K562 (cell line): Measurements from ENCODE around the gene HSF4. TPM values are rescaled to one million over a fixed set of nuclear protein-coding genes. Genes with fewer than 3 reads are reported as not detected.
A peak's percentile ranks its signal among the peaks of the same experiment; 100 is the strongest.

ENCODE experiments used
- ATAC-seq: fragments of 200-7000 bp; cut with Tn5 transposase; 3 replicates; pipeline ENCODE4 v1.9.1; 2020; ENCODE audit warnings: moderate library complexity
- BruUV-seq: library from RNA; stranded (reverse); fragments of 400-500 nt; replicated peaks from 2 replicates; lab custom pipeline; 2021; lab: Mats Ljungman, UMichigan
- CTCF ChIA-PET: fragments of 300-600 bp; formaldehyde crosslinking; extraction: SDS; loops from one replicate; lab custom pipeline; 2021; ENCODE audit warnings: low intra/inter-chr PET ratio; lab: Yijun Ruan, JAX
- POLR2A ChIA-PET: fragments of 300-600, 350-650 bp; sonication (Branson Sonifier 250); formaldehyde crosslinking; extraction: SDS; loops from one replicate; lab custom pipeline; 2021; ENCODE audit warnings: antibody characterized with exemption, inconsistent platforms; lab: Yijun Ruan, JAX
- DNase-seq, 4 experiments: peaks; one replicate each; pipeline versions ENCODE4 v3.0.0 to v3.0.0-alpha.2; 2011 to 2018; ENCODE audit warnings: low spot score in 3 of 4, mixed read lengths in 3 of 4; ENCODE audit errors: extremely low read depth in 1 of 4
- FAIRE-seq: peaks from 2 replicates; lab custom pipeline; 2011; peaks lifted over from hg19 to GRCh38; lab: Jason Lieb, UNC
- H2AFZ ChIP-seq: 2 replicates; pipeline ENCODE4 v1.6.0; 2011; ENCODE audit warnings: low read depth, low read length, control low read depth, inconsistent platforms
- H3K27ac ChIP-seq: fragments of 200-600 bp; 3 replicates; pipeline ENCODE4 v1.8.0; 2011; ENCODE audit warnings: low read depth, mild to moderate bottlenecking, control low read depth, inconsistent platforms, low read length, moderate library complexity, mixed read lengths; ENCODE audit errors: extremely low read depth
- H3K27me3 ChIP-seq, 2 experiments: fragments of 300-600 bp in 1 of 2; 2 replicates in 1 of 2; 3 replicates in 1 of 2; pipeline versions ENCODE4 v1.6.0 to v1.8.0; 2011; ENCODE audit warnings: inconsistent platforms in 2 of 2, low read length in 2 of 2, mild to moderate bottlenecking in 1 of 2, mixed read lengths in 1 of 2, moderate library complexity in 1 of 2; ENCODE audit not compliant: control insufficient read depth in 2 of 2, insufficient read depth in 2 of 2
- H3K36me3 ChIP-seq: fragments of 300-600 bp; 3 replicates; pipeline ENCODE4 v1.8.0; 2011; ENCODE audit warnings: mild to moderate bottlenecking, low read length, inconsistent platforms; ENCODE audit not compliant: control insufficient read depth, insufficient read depth
- H3K4me1 ChIP-seq, 2 experiments: fragments of 200-600 bp in 1 of 2; replicated peaks in 1 of 2; 2 replicates in 1 of 2; 3 replicates in 1 of 2; pipeline versions ENCODE4 v1.5.1 to v1.8.0; 2011; ENCODE audit warnings: inconsistent platforms in 2 of 2, low read length in 2 of 2, mild to moderate bottlenecking in 1 of 2, mixed read lengths in 1 of 2, moderate library complexity in 1 of 2; ENCODE audit not compliant: control insufficient read depth in 2 of 2, insufficient read depth in 2 of 2
- H3K4me2 ChIP-seq: 2 replicates; pipeline ENCODE4 v1.6.1; 2011; ENCODE audit warnings: low read length, control low read depth, inconsistent platforms, mixed read lengths; ENCODE audit not compliant: insufficient read depth
- H3K4me3 ChIP-seq: fragments of 200-600 bp; sonication (generic), shearing (Covaris generic); 2 replicates; pipeline ENCODE4 v1.5.1; 2016; ENCODE audit warnings: control low read depth, inconsistent platforms
- H3K79me2 ChIP-seq: fragments of 200-600 bp; 3 replicates; pipeline ENCODE4 v1.8.0; 2011; ENCODE audit warnings: low read length, inconsistent platforms; ENCODE audit not compliant: control insufficient read depth, insufficient read depth
- H3K9ac ChIP-seq, 2 experiments: 2 replicates each; pipeline versions ENCODE4 v1.6.0 to v1.6.1; 2011; ENCODE audit warnings: low read depth in 2 of 2, low read length in 2 of 2, control low read depth in 1 of 2, inconsistent platforms in 1 of 2, mild to moderate bottlenecking in 1 of 2, mixed read lengths in 1 of 2; ENCODE audit not compliant: insufficient read depth in 1 of 2
- H3K9me1 ChIP-seq: one replicate; pipeline ENCODE4 v1.6.0; 2011; ENCODE audit warnings: inconsistent platforms, mild to moderate bottlenecking, low read length, moderate library complexity; ENCODE audit not compliant: control insufficient read depth, insufficient read depth
- H3K9me3 ChIP-seq: replicated peaks from 2 replicates; pipeline ENCODE4 v1.5.1; 2011; ENCODE audit warnings: low read depth, low read length, inconsistent platforms; ENCODE audit not compliant: control insufficient read depth, insufficient read depth
- H4K20me1 ChIP-seq: replicated peaks from 2 replicates; pipeline ENCODE4 v1.6.1; 2011; ENCODE audit warnings: low read length, inconsistent platforms, mixed read lengths; ENCODE audit not compliant: control insufficient read depth, insufficient read depth
- CXXC5 ChIP-seq: fragments of 250-450 bp; sonication (Bioruptor Pico); IDR thresholded peaks from 2 replicates; pipeline ENCODE4 v1.8.0; 2022; ENCODE audit warnings: inconsistent platforms, mild to moderate bottlenecking, moderate library complexity
- EP300 ChIP-seq: IDR thresholded peaks from 2 replicates; pipeline ENCODE4 v1.6.1; 2012; ENCODE audit warnings: low read length, improper control_type of control experiment
- ETS2 ChIP-seq: IDR thresholded peaks from 2 replicates; pipeline ENCODE4 v1.6.1; 2016; ENCODE audit warnings: borderline replicate concordance, missing genetic modification characterization, mild to moderate bottlenecking, moderate library complexity, missing compliant biosample characterization; ENCODE audit not compliant: poor library complexity, severe bottlenecking
- HDAC2 ChIP-seq: fragments of 450-650 bp; IDR thresholded peaks from 2 replicates; pipeline ENCODE4 v1.6.1; 2016; ENCODE audit warnings: mild to moderate bottlenecking
- HEY1 ChIP-seq: fragments of 250-450 bp; sonication (Bioruptor Pico); IDR thresholded peaks from 2 replicates; pipeline ENCODE4 v1.5.0; 2020; ENCODE audit warnings: mild to moderate bottlenecking, moderate library complexity, borderline replicate concordance
- KAT8 ChIP-seq: fragments of 450-650 bp; IDR thresholded peaks from 2 replicates; pipeline ENCODE4 v1.6.1; 2016; ENCODE audit warnings: low read depth, mild to moderate bottlenecking
- MCM2 ChIP-seq: fragments of 450-650 bp; IDR thresholded peaks from 2 replicates; pipeline ENCODE4 v1.6.1; 2017; ENCODE audit warnings: low read depth, mild to moderate bottlenecking
- POU5F1 ChIP-seq: fragments of 150-350 bp; IDR thresholded peaks from 2 replicates; pipeline ENCODE4 v1.6.1; 2014; ENCODE audit warnings: borderline replicate concordance, low read length, low read depth, mild to moderate bottlenecking; ENCODE audit not compliant: partially characterized antibody
- PRMT5 ChIP-seq: sonication (generic); formaldehyde crosslinking; IDR thresholded peaks from 2 replicates; pipeline ENCODE4 v1.5.0; 2020; ENCODE audit warnings: missing genetic modification reagents
- RAD51 ChIP-seq: fragments of 450-650 bp; IDR thresholded peaks from 2 replicates; pipeline ENCODE4 v1.7.1; 2016; ENCODE audit warnings: low read depth, mild to moderate bottlenecking, borderline replicate concordance
- RBBP5 ChIP-seq: fragments of 200-600 bp; sonication (generic); IDR thresholded peaks from 2 replicates; pipeline ENCODE4 v1.6.1; 2012; ENCODE audit warnings: borderline replicate concordance, mild to moderate bottlenecking, low read length, control low read depth, inconsistent platforms; ENCODE audit not compliant: insufficient read depth, poor library complexity, severe bottlenecking
- RUNX1 ChIP-seq: sonication (generic); IDR thresholded peaks from 2 replicates; pipeline ENCODE4 v1.6.1; 2016; ENCODE audit warnings: antibody characterized with exemption, low read depth
- SIRT6 ChIP-seq: IDR thresholded peaks from one replicate; pipeline ENCODE4 v1.6.1; 2012; ENCODE audit warnings: low read depth, mild to moderate bottlenecking, control low read depth, inconsistent platforms, low read length, moderate library complexity
- THRAP3 ChIP-seq: fragments of 450-650 bp; IDR thresholded peaks from 2 replicates; pipeline ENCODE4 v1.6.1; 2016; ENCODE audit warnings: mild to moderate bottlenecking, inconsistent platforms, borderline replicate concordance
- ZBTB26 ChIP-seq: fragments of 450-650 bp; formaldehyde crosslinking; IDR thresholded peaks from 2 replicates; pipeline ENCODE4 v1.4.0; 2022; ENCODE audit warnings: missing genetic modification characterization
- ZNF3 ChIP-seq: fragments of 250-450 bp; sonication (Bioruptor Pico); IDR thresholded peaks from 2 replicates; pipeline ENCODE4 v1.5.0; 2021; ENCODE audit warnings: mild to moderate bottlenecking, moderate library complexity
- ZNF431 ChIP-seq: sonication (generic); formaldehyde crosslinking; IDR thresholded peaks from 2 replicates; pipeline ENCODE4 v1.8.0; 2022; ENCODE audit warnings: mild to moderate bottlenecking, missing genetic modification reagents
- ZNF764 ChIP-seq: fragments of 250-450 bp; sonication (Bioruptor Pico); IDR thresholded peaks from 2 replicates; pipeline ENCODE4 v1.4.0; 2020; ENCODE audit warnings: low read depth, mild to moderate bottlenecking, moderate library complexity
- WGBS: fragments of 100-300 bp; shearing (Covaris generic); methylation state at CpG from one replicate; pipeline ENCODE4 v1.1.6; 2016; ENCODE audit warnings: low coverage, mixed read lengths; ENCODE audit not compliant: insufficient coverage; ENCODE audit errors: missing lambda C conversion rate; 5-methylcytosine and 5-hydroxymethylcytosine counted together
- in situ Hi-C: fragments of 300-500 bp; cut with MboI; formaldehyde crosslinking; loops from 4 replicates; pipeline ENCODE4 v1.15.0; 2018; ENCODE audit warnings: inconsistent platforms, mixed read lengths
- intact Hi-C: fragments of 100-400 bp; cut with micrococcal nuclease; formaldehyde crosslinking; loops from 2 replicates; pipeline ENCODE4 v1.14.2; 2022
- polyA plus RNA-seq, 8 experiments: library from polyadenylated mRNA; depleted of rRNA in 4 of 8; stranded (reverse) in 5 of 8; unstranded in 3 of 8; fragments of >200 nt; fragmentation: Nextera tagmentation in 2 of 8; fragmentation: Illumina TruSeq in 1 of 8; extraction: Ambion mirVana in 2 of 8; extraction: Trizol in 1 of 8; gene quantifications; 2 replicates each; pipeline versions ENCODE4 v1.2.1 to v1.2.3, GENCODE V29; 2011 to 2014; ENCODE audit warnings: inconsistent platforms in 1 of 8, missing spikeins in 1 of 8
- total RNA-seq, 7 experiments: library from RNA; depleted of rRNA in 6 of 7; stranded (reverse); fragments of >200 nt in 6 of 7; fragmentation: Illumina TruSeq in 2 of 7; extraction: Trizol in 2 of 7; gene quantifications; 2 replicates each; pipeline versions ENCODE4 v1.2.1 to v1.2.3, GENCODE V29; 2011 to 2021; ENCODE audit warnings: low replicate concordance in 1 of 7
- TF ChIP-seq, protein P1 (sequence below): fragments of 450-650 bp; formaldehyde crosslinking; IDR thresholded peaks from 2 replicates; pipeline ENCODE4 v1.4.0; 2020; ENCODE audit warnings: mild to moderate bottlenecking, moderate library complexity

HSF4 gene
- total and polyA plus RNA-seq, 9 of the 15 experiments (the other 6 are each of a cell fraction or from before 2014, with no cell fraction given): 0.50 to 35.4 (median 8.8) TPM; not detected in 1

DNA sequence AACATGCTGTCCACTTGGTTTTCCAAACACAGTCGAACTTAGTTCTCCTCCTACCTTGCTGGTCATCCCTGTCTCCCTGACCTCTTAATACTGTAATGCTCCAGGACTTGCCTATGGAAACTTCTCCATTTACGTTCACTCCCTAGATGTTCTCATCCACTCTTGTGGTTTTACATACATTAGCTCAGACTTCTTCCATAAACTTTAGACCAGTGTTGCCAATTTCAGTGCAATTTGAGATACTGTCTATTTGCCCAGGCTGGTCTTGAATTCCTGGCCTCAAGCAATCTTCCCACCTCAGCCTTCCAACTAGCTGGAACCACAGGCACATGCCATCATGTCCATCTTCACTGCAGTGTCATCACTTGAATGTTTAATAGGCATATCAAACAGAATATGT lies 17.7 kb downstream of the HSF4 start:
- intact Hi-C loops: loop anchor here (10.0 kb wide), 2 partner anchors 167 to 227 kb away; no protein-coding TSS in a partner anchor
- Histone ChIP-seq H3K4me1 (peaks cover 13 to 56% of the 10 kb centered on the region in 2 experiments), H3K36me3 (no peaks in the 10 kb centered on the region), H2AFZ (no peak overlapping the region), H4K20me1 (peaks cover 11% of the 10 kb centered on the region), H3K9ac (peak overlapping the region in 1 of 2 experiments; percentile 81; a peak in 1 of 4 replicates), H3K9me1 (no peaks in the 10 kb centered on the region), H3K4me2 (peak overlapping the region; percentile 99), H3K9me3 (no peaks in the 10 kb centered on the region), H3K4me3 (0 out of 2 replicates have a peak overlapping the region, but pooled peaks have one; percentile 61), H3K27me3 (no peaks in the 10 kb centered on the region), H3K27ac (no peak overlapping the region), H3K79me2 (peaks cover 14% of the 10 kb centered on the region)
- POLR2A ChIA-PET: interaction anchor here (0.6 to 1.5 kb wide), 3 partner anchors 9 to 263 kb away, joined by 3 read pairs; no protein-coding TSS in a partner anchor
- no peak for DNase-seq
- WGBS: 47% methylated on average over 2 of the region's 2 CpGs
- in situ Hi-C loops: no loop called here
- peak; percentile 60 for FAIRE-seq
- TSS peak; percentile 59 for BruUV-seq
- ATAC-seq: no peak
- CTCF ChIA-PET: no interaction called here
- TF ChIP-seq RUNX1 (no peak), KAT8 (no peak), RBBP5 (no peak), ETS2 (tag) (no peak), CXXC5 (no peak), RAD51 (no peak), SIRT6 (no peak), THRAP3 (no peak), MCM2 (no peak), ZBTB26 (CRISPR knock-in tag) (no peak), ZNF3 (CRISPR knock-in tag) (no peak), ZNF764 (no peak), HEY1 (CRISPR knock-in tag) (no peak), HDAC2 (no peak), ZNF431 (CRISPR knock-in tag) (no peak), EP300 (no peak), POU5F1 (no peak), PRMT5 (CRISPR knock-in tag) (no peak)
- TF ChIP-seq, protein P1, sequence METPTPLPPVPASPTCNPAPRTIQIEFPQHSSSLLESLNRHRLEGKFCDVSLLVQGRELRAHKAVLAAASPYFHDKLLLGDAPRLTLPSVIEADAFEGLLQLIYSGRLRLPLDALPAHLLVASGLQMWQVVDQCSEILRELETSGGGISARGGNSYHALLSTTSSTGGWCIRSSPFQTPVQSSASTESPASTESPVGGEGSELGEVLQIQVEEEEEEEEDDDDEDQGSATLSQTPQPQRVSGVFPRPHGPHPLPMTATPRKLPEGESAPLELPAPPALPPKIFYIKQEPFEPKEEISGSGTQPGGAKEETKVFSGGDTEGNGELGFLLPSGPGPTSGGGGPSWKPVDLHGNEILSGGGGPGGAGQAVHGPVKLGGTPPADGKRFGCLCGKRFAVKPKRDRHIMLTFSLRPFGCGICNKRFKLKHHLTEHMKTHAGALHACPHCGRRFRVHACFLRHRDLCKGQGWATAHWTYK (CRISPR knock-in tag): no peak
